SU-DHL-6 (cell line): ENCODE results near the gene APOL6.
"Not testable (repeated sequence)": the region's sequence is repeated elsewhere in the genome, so short reads cannot be mapped to it uniquely, and the experiment has no call there.

Experiments used
- H2AFZ ChIP-seq: fragments of 200-600 bp; sonication (generic); 2 replicates; pipeline ENCODE4 v1.6.1; 2014; ENCODE audit warnings: low read depth, mild to moderate bottlenecking, moderate library complexity, mixed read lengths, antibody characterized with exemption, low read length; ENCODE audit not compliant: severe bottlenecking
- H3F3A ChIP-seq: fragments of 200-600 bp; shearing (Covaris generic); 2 replicates; pipeline ENCODE4 v1.6.0; 2016; ENCODE audit warnings: antibody characterized with exemption, mild to moderate bottlenecking; ENCODE audit not compliant: insufficient read depth
- H3K27ac ChIP-seq: fragments of 200-600 bp; sonication (generic); 2 replicates; pipeline ENCODE4 v1.5.1; 2016; ENCODE audit warnings: low read depth, mild to moderate bottlenecking, low read length, moderate library complexity, mixed read lengths
- H3K27me3 ChIP-seq: fragments of 200-600 bp; sonication (generic), shearing (Covaris generic); 2 replicates; pipeline ENCODE4 v1.6.0; 2014; ENCODE audit warnings: mild to moderate bottlenecking, low read length
- H3K36me3 ChIP-seq: fragments of 200-600 bp; sonication (generic); 2 replicates; pipeline ENCODE4 v1.6.1; 2014; ENCODE audit warnings: mild to moderate bottlenecking, low read length, mixed read lengths
- H3K4me2 ChIP-seq: fragments of 300-600, 200-600 bp; shearing (Covaris generic), sonication (generic); 2 replicates; pipeline ENCODE4 v1.6.0; 2014; ENCODE audit warnings: low read length, low read depth, mild to moderate bottlenecking; ENCODE audit not compliant: poor library complexity, severe bottlenecking
- H3K4me3 ChIP-seq: fragments of 200-600 bp; sonication (generic); 2 replicates; pipeline ENCODE4 v1.5.1; 2014; ENCODE audit warnings: antibody characterized with exemption, low read length, mild to moderate bottlenecking, mixed read lengths; ENCODE audit not compliant: insufficient read depth, poor library complexity, severe bottlenecking
- H3K79me2 ChIP-seq: fragments of 200-600 bp; sonication (generic); 2 replicates; pipeline ENCODE4 v1.6.1; 2014; ENCODE audit warnings: mild to moderate bottlenecking, low read length, moderate library complexity; ENCODE audit not compliant: insufficient read depth
- H3K9ac ChIP-seq: fragments of 200-600 bp; sonication (generic); 2 replicates; pipeline ENCODE4 v1.7.0; 2014; ENCODE audit warnings: mild to moderate bottlenecking, low read length
- H3K9me2 ChIP-seq: fragments of 200-600 bp; sonication (generic); replicated peaks from 2 replicates; pipeline ENCODE4 v1.6.1; 2014; ENCODE audit warnings: low read length; ENCODE audit not compliant: insufficient read depth
- H3K9me3 ChIP-seq: fragments of 200-600 bp; sonication (generic); 2 replicates; pipeline ENCODE4 v1.6.1; 2014; ENCODE audit warnings: low read length, mixed read lengths; ENCODE audit not compliant: insufficient read depth
- H4K20me1 ChIP-seq: fragments of 200-600 bp; sonication (generic); 2 replicates; pipeline ENCODE4 v1.6.1; 2014; ENCODE audit warnings: low read depth, mild to moderate bottlenecking, antibody characterized with exemption, low read length, moderate library complexity, mixed read lengths
- EZH2phosphoT487 ChIP-seq: fragments of 200-600 bp; sonication (generic), shearing (Covaris generic); conservative IDR thresholded peaks from 2 replicates; pipeline ENCODE4 v1.6.1; 2018; ENCODE audit warnings: mild to moderate bottlenecking, antibody characterized with exemption, low read length, moderate library complexity, mixed read lengths
- TF ChIP-seq, protein P1 (sequence below): fragments of 200-600 bp; sonication (generic); IDR thresholded peaks from one replicate; pipeline ENCODE4 v1.5.1; 2017; ENCODE audit warnings: antibody characterized with exemption, mild to moderate bottlenecking, low read length, moderate library complexity; ENCODE audit not compliant: insufficient read depth, poor library complexity, severe bottlenecking

APOL6 gene

DNA sequence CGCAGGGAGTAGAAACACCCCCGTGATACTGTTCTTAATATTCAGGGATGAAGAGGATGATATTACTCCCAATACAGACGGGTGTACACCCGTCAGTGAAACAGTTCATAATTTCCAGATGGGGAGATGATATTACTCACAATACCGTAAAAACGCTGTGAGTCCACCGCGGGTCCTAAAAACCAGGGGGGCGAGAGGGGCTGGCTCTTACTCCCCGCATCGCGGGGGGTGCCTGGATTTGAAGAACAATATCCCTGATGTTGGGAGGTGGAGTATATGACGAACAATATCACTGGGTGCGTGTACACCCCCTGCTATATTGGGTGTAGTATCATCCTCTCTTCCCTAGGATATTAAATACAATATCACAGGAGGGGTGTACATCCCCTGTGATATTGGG, 48.9 kb downstream of the APOL6 start:
- Histone ChIP-seq H4K20me1 (no peaks in the 10 kb centered on the region), H3K9ac (no peak overlapping the region), H3K27ac (no peak overlapping the region), H3K4me3 (no peak overlapping the region), H3K36me3 (no peaks in the 10 kb centered on the region), H2AFZ (no peak overlapping the region), H3K27me3 (no peaks in the 10 kb centered on the region), H3K4me2 (no peak overlapping the region), H3K9me3 (no peaks in the 10 kb centered on the region), H3K9me2 (no peaks in the 10 kb centered on the region), H3K79me2 (no peaks in the 10 kb centered on the region), H3F3A (no peaks in the 10 kb centered on the region)
- TF ChIP-seq, protein P1, sequence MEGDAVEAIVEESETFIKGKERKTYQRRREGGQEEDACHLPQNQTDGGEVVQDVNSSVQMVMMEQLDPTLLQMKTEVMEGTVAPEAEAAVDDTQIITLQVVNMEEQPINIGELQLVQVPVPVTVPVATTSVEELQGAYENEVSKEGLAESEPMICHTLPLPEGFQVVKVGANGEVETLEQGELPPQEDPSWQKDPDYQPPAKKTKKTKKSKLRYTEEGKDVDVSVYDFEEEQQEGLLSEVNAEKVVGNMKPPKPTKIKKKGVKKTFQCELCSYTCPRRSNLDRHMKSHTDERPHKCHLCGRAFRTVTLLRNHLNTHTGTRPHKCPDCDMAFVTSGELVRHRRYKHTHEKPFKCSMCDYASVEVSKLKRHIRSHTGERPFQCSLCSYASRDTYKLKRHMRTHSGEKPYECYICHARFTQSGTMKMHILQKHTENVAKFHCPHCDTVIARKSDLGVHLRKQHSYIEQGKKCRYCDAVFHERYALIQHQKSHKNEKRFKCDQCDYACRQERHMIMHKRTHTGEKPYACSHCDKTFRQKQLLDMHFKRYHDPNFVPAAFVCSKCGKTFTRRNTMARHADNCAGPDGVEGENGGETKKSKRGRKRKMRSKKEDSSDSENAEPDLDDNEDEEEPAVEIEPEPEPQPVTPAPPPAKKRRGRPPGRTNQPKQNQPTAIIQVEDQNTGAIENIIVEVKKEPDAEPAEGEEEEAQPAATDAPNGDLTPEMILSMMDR = no peak
- no peak for TF ChIP-seq EZH2phosphoT487

DNA sequence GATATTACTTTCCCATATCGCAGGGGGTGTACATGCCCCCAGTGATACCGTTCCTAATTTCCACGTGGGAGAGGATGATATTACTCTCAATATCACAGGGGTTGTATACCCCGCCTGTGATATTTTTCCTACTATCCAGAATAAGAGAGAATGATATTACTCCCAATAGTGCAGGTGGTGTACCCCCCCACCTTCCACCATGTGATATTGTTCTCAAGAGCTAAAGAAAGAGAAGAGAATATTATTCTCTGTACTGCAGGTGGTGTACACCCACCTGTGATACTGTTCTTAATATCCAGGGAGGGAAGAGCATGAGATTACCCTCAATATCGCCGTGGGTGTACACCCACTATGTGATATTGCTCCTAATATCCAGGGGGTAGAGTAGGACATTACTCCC, 51.6 kb downstream of the APOL6 start:
- not testable (repeated sequence) for H3K4me2 ChIP-seq, H3K79me2 ChIP-seq, H3K27me3 ChIP-seq, H3K4me3 ChIP-seq, H3K9ac ChIP-seq, H2AFZ ChIP-seq, H3K27ac ChIP-seq, H3K9me3 ChIP-seq, H3K36me3 ChIP-seq, H4K20me1 ChIP-seq, H3F3A ChIP-seq, H3K9me2 ChIP-seq

DNA sequence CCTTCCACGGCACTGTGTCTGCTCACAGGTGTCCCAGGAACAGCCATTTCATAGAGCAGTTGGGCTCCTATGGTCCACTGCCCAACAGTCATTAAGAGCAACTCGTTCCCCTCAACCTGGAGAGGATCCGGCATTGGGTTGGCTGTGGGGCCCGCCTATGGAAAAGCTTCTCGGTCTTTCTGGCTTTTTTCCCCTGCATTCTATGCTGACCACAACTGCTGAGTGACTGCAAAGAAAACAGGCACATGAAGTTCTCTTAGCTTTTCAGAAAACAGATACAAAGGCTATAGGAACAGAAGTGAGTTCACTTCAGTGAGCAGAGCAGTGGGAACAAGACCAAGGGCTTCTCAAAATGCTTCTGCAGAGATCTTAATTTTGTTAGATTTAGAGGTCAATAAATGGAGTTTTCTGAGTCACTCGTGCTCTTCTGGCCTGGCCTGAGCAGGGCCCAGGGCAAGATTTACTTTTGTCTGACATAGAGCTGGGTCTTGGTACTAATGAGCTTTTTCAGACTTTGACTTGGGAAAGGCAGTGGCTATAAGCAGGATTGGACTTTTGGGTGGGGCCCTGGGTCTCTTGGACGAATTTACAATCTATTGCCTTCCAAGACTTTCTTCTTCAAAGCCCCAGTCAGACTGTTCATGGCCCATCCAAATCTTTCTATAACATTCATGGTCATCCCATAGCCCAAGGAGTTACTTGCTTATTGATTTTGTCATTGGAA, 55.8 kb downstream of the APOL6 start:
- no peak overlapping the region for H3K27ac ChIP-seq
- H3K79me2 ChIP-seq = no peaks in the 10 kb centered on the region
- no peaks in the 10 kb centered on the region for H3K9me3 ChIP-seq
- H3K36me3 ChIP-seq = no peaks in the 10 kb centered on the region
- H3K9ac ChIP-seq = no peak overlapping the region
- no peak overlapping the region for H3K4me3 ChIP-seq
- no peaks in the 10 kb centered on the region for H3K9me2 ChIP-seq
- H3K4me2 ChIP-seq = no peak overlapping the region
- TF ChIP-seq EZH2phosphoT487 = no peak
- TF ChIP-seq, protein P1 = no peak
- H3F3A ChIP-seq = no peaks in the 10 kb centered on the region
- H2AFZ ChIP-seq = no peak overlapping the region
- H3K27me3 ChIP-seq = no peaks in the 10 kb centered on the region
- no peaks in the 10 kb centered on the region for H4K20me1 ChIP-seq

DNA sequence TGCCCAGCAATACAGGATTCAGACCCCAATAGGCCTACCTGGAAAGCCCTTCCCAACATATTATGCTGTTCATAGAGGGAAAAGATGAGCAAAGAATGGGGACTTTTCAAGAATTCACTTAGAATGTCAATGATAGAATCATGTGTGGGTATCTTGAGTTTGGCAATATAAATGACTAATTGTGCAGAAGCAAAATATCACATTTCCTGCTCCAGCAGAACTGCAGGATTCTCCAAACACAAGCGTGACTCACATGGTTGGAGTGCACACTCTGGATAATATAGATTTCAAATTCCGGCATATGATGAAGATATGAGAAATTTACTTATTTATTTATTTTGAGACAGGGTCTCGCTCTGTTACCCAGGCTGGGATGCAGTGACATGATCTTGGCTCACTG, 56.9 kb downstream of the APOL6 start:
- Histone ChIP-seq H3K9me2 (no peaks in the 10 kb centered on the region), H3K79me2 (no peaks in the 10 kb centered on the region), H3K9ac (no peak overlapping the region), H2AFZ (no peak overlapping the region), H3K4me2 (no peak overlapping the region), H3F3A (no peaks in the 10 kb centered on the region), H3K27me3 (no peaks in the 10 kb centered on the region), H3K36me3 (no peaks in the 10 kb centered on the region), H3K27ac (no peak overlapping the region), H4K20me1 (no peaks in the 10 kb centered on the region), H3K4me3 (no peak overlapping the region), H3K9me3 (no peaks in the 10 kb centered on the region)
- TF ChIP-seq, protein P1 = no peak
- TF ChIP-seq EZH2phosphoT487 = no peak
